Endothelial cell of umbilical vein (primary cell): ENCODE measurements around the gene ANKRD13D. TPM values are rescaled to one million over a fixed set of nuclear protein-coding genes. Genes with fewer than 3 reads are reported as not detected.

Experiments
- BruUV-seq: library from RNA; stranded (reverse); fragments of 400-500 nt; replicated peaks from 2 replicates; lab custom pipeline; 2021; lab: Mats Ljungman, UMichigan
- CTCF ChIA-PET: fragments of 300-600, 350-600 bp; sonication (Branson Sonifier 250); formaldehyde crosslinking; loops from one replicate; lab custom pipeline; 2021; ENCODE audit warnings: antibody characterized with exemption, inconsistent platforms; lab: Charles Lee
- POLR2A ChIA-PET: fragments of 300-600, 350-600 bp; sonication (Branson Sonifier 250); formaldehyde crosslinking; loops from one replicate; lab custom pipeline; 2021; ENCODE audit warnings: antibody characterized with exemption, inconsistent platforms; lab: Charles Lee
- DNase-seq: peaks from one replicate; pipeline ENCODE4 v3.0.0-alpha.2; 2011; ENCODE audit warnings: low read depth, low spot score
- FAIRE-seq: peaks from 2 replicates; lab custom pipeline; 2011; peaks lifted over from hg19 to GRCh38; lab: Jason Lieb, UNC
- H2AFZ ChIP-seq: 2 replicates; pipeline ENCODE4 v1.6.0; 2012; ENCODE audit warnings: low read depth, low read length, control low read depth, inconsistent platforms
- H3K27ac ChIP-seq: 2 replicates; pipeline ENCODE4 v1.5.1; 2011; ENCODE audit warnings: low read depth, mild to moderate bottlenecking, control low read depth, low read length, moderate library complexity; ENCODE audit not compliant: insufficient read depth
- H3K27me3 ChIP-seq, 2 experiments: 2 replicates each; pipeline versions ENCODE4 v1.6.0 to v1.6.1; 2011; ENCODE audit warnings: low read length in 2 of 2, mixed read lengths in 1 of 2; ENCODE audit not compliant: control insufficient read depth in 2 of 2, insufficient read depth in 2 of 2
- H3K36me3 ChIP-seq, 2 experiments: 2 replicates in 1 of 2; 3 replicates in 1 of 2; pipeline ENCODE4 v1.5.1; 2011; ENCODE audit warnings: low read length in 2 of 2, mild to moderate bottlenecking in 1 of 2, moderate library complexity in 1 of 2; ENCODE audit not compliant: control insufficient read depth in 2 of 2, insufficient read depth in 2 of 2; ENCODE audit errors: extremely low read depth in 1 of 2
- H3K4me1 ChIP-seq: 3 replicates; pipeline ENCODE4 v1.5.1; 2011; ENCODE audit warnings: mild to moderate bottlenecking, low read length; ENCODE audit not compliant: control insufficient read depth, insufficient read depth; ENCODE audit errors: extremely low read depth
- H3K4me2 ChIP-seq: 2 replicates; pipeline ENCODE4 v1.6.1; 2011; ENCODE audit warnings: low read length, control low read depth, mixed read lengths; ENCODE audit not compliant: insufficient read depth
- H3K4me3 ChIP-seq, 3 experiments: fragments of 200-600 bp in 1 of 3; sonication (generic), shearing (Covaris generic) in 1 of 3; replicated peaks in 1 of 3; 2 replicates each; pipeline ENCODE4 v1.5.1; 2011 to 2016; ENCODE audit warnings: control low read depth in 3 of 3, low read length in 3 of 3, mild to moderate bottlenecking in 2 of 3, inconsistent platforms in 1 of 3, low read depth in 1 of 3, moderate library complexity in 1 of 3; ENCODE audit not compliant: insufficient read depth in 1 of 3
- H3K79me2 ChIP-seq: 2 replicates; pipeline ENCODE4 v1.6.0; 2012; ENCODE audit warnings: low read length, inconsistent platforms; ENCODE audit not compliant: control insufficient read depth, insufficient read depth
- H3K9ac ChIP-seq: replicated peaks from 2 replicates; pipeline ENCODE3; 2011; ENCODE audit warnings: low read length, control low read depth; ENCODE audit not compliant: insufficient read depth; ENCODE audit errors: extremely low read depth
- H3K9me1 ChIP-seq: replicated peaks from 3 replicates; pipeline ENCODE4 v1.6.0; 2011; ENCODE audit warnings: mild to moderate bottlenecking, low read length; ENCODE audit not compliant: control insufficient read depth, insufficient read depth; ENCODE audit errors: extremely low read depth
- H3K9me3 ChIP-seq: replicated peaks from 2 replicates; pipeline ENCODE4 v1.5.1; 2012; ENCODE audit warnings: low read length, inconsistent platforms; ENCODE audit not compliant: control insufficient read depth, insufficient read depth
- H4K20me1 ChIP-seq: replicated peaks from 2 replicates; pipeline ENCODE3; 2011; ENCODE audit warnings: mild to moderate bottlenecking, low read length; ENCODE audit not compliant: control insufficient read depth, insufficient read depth; ENCODE audit errors: extremely low read depth
- EZH2 ChIP-seq: IDR thresholded peaks from 2 replicates; pipeline ENCODE4 v1.6.1; 2012; ENCODE audit warnings: borderline replicate concordance, low read depth, mild to moderate bottlenecking, moderate library complexity, low read length, inconsistent platforms; ENCODE audit not compliant: severe bottlenecking
- FOS ChIP-seq: IDR thresholded peaks from 2 replicates; pipeline ENCODE4 v1.6.1; 2011; ENCODE audit warnings: mild to moderate bottlenecking, low read length, moderate library complexity, borderline replicate concordance; ENCODE audit not compliant: insufficient read depth
- GATA2 ChIP-seq: IDR thresholded peaks from 2 replicates; pipeline ENCODE4 v1.7.0; 2011; ENCODE audit warnings: low read depth, mild to moderate bottlenecking, moderate library complexity, mixed read lengths, low read length; ENCODE audit not compliant: insufficient read length, insufficient read depth
- JUN ChIP-seq: IDR thresholded peaks from 2 replicates; pipeline ENCODE4 v1.6.1; 2011; ENCODE audit warnings: borderline replicate concordance, low read depth; ENCODE audit not compliant: insufficient read length, insufficient read depth
- MYC ChIP-seq: IDR thresholded peaks from one replicate; pipeline ENCODE4 v1.6.1; 2011; ENCODE audit warnings: mild to moderate bottlenecking, low read depth, low read length
- POLR2A ChIP-seq: IDR thresholded peaks from 2 replicates; pipeline ENCODE4 v1.6.1; 2012; ENCODE audit warnings: low read depth, mild to moderate bottlenecking, control low read depth, low read length
- POLR2AphosphoS5 ChIP-seq: IDR thresholded peaks from 2 replicates; pipeline ENCODE4 v1.6.1; 2012; ENCODE audit warnings: low read depth, mild to moderate bottlenecking, control low read depth, low read length, moderate library complexity; ENCODE audit not compliant: insufficient read depth
- dilution Hi-C: fragments of 300-500 bp; cut with MboI; formaldehyde crosslinking; loops from one replicate; pipeline ENCODE4 v1.15.0; 2019; ENCODE audit warnings: low sequenced_read_pairs; ENCODE audit not compliant: extremely low pct_ligation_motif_present
- intact Hi-C: fragments of 100-400 bp; cut with micrococcal nuclease; formaldehyde crosslinking; loops from one replicate; pipeline ENCODE4 v1.10.0; 2022
- polyA plus RNA-seq, 4 experiments: library from polyadenylated mRNA; depleted of rRNA in 3 of 4; stranded (reverse) in 3 of 4; unstranded in 1 of 4; fragments of >200 nt; gene quantifications; 2 replicates each; pipeline versions ENCODE4 v1.2.1 to v1.2.3, GENCODE V29; 2011 to 2012; ENCODE audit warnings: missing spikeins in 1 of 4
- total RNA-seq: library from RNA; stranded (reverse); gene quantifications from 2 replicates; pipeline ENCODE4 v1.2.3, GENCODE V29; 2021
- TF ChIP-seq, protein P1 (sequence below), 2 donors: IDR thresholded peaks; 1 replicate in 1 of 2; 2 replicates in 1 of 2; pipeline ENCODE4 v1.5.1; 2011; ENCODE audit warnings: low read length in 2 of 2, mild to moderate bottlenecking in 2 of 2, moderate library complexity in 2 of 2, control low read depth in 1 of 2, inconsistent platforms in 1 of 2, low read depth in 1 of 2; ENCODE audit not compliant: insufficient read depth in 1 of 2; ENCODE audit errors: extremely low read depth in 1 of 2
- TF ChIP-seq, protein P2 (sequence below): IDR thresholded peaks from 2 replicates; pipeline ENCODE4 v1.6.1; 2011; ENCODE audit not compliant: insufficient read depth, insufficient read length

The ANKRD13D gene
- total and polyA plus RNA-seq, 2 donors (not counting 3 experiments of a cell fraction or from before 2014, with no cell fraction given): 43.5 to 57.5 TPM

DNA sequence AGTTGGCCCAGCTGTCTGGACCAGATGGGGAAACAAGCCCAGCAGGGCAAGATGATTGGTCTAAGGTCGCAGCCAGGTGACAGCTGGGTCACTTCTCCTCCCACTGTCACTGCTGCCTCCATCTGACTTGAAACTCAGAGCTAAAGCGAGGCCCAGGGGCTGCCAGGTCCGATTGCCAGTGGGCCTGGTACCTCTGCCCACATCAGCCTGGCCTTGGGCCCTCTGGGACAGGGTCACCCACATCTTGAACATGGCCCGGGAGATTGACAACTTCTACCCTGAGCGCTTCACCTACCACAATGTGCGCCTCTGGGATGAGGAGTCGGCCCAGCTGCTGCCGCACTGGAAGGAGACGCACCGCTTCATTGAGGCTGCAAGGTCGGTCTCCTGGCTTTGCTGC lies 20.1 kb downstream of the ANKRD13D start:
- no TSS peak for BruUV-seq

More for the DNA sequence above, 20.1 kb downstream of the ANKRD13D start:
- dilution Hi-C loops: no loop called here
- no peak overlapping the region for H3K4me3 ChIP-seq
- FAIRE-seq: no peak
- intact Hi-C loops: no loop called here
- no peaks in the 10 kb centered on the region for H3K27me3 ChIP-seq
- DNase-seq: no peak
- H3K36me3 ChIP-seq: peaks cover 0 to 2% of the 10 kb centered on the region in 2 experiments
- ChIA-PET CTCF (interaction anchor here (0.6 to 3.5 kb wide), 5 partner anchors 8 to 74 kb away, joined by 3 to 11 read pairs (median 5); no protein-coding TSS in a partner anchor), POLR2A (no interaction called here)
- H3K9me3 ChIP-seq: no peaks in the 10 kb centered on the region
- no peak overlapping the region for H3K27ac ChIP-seq
- no peak overlapping the region for H3K4me2 ChIP-seq
- H3K4me1 ChIP-seq: peaks cover 2% of the 10 kb centered on the region
- no peaks in the 10 kb centered on the region for H3K9me1 ChIP-seq
- no peaks in the 10 kb centered on the region for H3K79me2 ChIP-seq
- no peak overlapping the region for H3K9ac ChIP-seq
- no peak overlapping the region for H2AFZ ChIP-seq
- H4K20me1 ChIP-seq: no peaks in the 10 kb centered on the region
- TF ChIP-seq, protein P1, sequence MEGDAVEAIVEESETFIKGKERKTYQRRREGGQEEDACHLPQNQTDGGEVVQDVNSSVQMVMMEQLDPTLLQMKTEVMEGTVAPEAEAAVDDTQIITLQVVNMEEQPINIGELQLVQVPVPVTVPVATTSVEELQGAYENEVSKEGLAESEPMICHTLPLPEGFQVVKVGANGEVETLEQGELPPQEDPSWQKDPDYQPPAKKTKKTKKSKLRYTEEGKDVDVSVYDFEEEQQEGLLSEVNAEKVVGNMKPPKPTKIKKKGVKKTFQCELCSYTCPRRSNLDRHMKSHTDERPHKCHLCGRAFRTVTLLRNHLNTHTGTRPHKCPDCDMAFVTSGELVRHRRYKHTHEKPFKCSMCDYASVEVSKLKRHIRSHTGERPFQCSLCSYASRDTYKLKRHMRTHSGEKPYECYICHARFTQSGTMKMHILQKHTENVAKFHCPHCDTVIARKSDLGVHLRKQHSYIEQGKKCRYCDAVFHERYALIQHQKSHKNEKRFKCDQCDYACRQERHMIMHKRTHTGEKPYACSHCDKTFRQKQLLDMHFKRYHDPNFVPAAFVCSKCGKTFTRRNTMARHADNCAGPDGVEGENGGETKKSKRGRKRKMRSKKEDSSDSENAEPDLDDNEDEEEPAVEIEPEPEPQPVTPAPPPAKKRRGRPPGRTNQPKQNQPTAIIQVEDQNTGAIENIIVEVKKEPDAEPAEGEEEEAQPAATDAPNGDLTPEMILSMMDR (IDR thresholded peaks at IDR 0.05; ENCODE audit: extremely low read depth in 1 of 2, insufficient read depth in 1 of 2, low read depth in 1 of 2, low read length in 2 of 2): no peak
- TF ChIP-seq JUN (no peak), MYC (no peak), POLR2AphosphoS5 (no peak), FOS (no peak), GATA2 (no peak), EZH2 (no peak), POLR2A (no peak)
- TF ChIP-seq, protein P2, sequence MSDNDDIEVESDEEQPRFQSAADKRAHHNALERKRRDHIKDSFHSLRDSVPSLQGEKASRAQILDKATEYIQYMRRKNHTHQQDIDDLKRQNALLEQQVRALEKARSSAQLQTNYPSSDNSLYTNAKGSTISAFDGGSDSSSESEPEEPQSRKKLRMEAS: no peak
